Thymus (tissue), 11 donors: ENCODE data around the gene HYAL2. TPM values are rescaled to one million over a fixed set of nuclear protein-coding genes. Genes with fewer than 3 reads are reported as not detected.
A peak's percentile ranks its signal among the peaks of the same experiment; 100 is the strongest.
"Not testable (repeated sequence)": the region's sequence is repeated elsewhere in the genome, so short reads cannot be mapped to it uniquely, and the experiment has no call there.

Experiments
- DNase-seq, 9 donors: peaks; one replicate each; pipeline ENCODE4 v3.0.0-alpha.2; 2013; ENCODE audit warnings: low spot score in 9 of 9, low read depth in 6 of 9, missing footprints in 1 of 9
- H3K27ac ChIP-seq, 2 donors: one replicate each; pipeline ENCODE4 v1.5.1; 2013; ENCODE audit warnings: control low read depth in 1 of 2, low read depth in 1 of 2, low read length in 1 of 2, mild to moderate bottlenecking in 1 of 2, moderate library complexity in 1 of 2
- H3K27me3 ChIP-seq, 2 donors: one replicate each; pipeline ENCODE4 v1.5.1; 2013; ENCODE audit warnings: low read length in 1 of 2; ENCODE audit not compliant: control insufficient read depth in 2 of 2, insufficient read depth in 1 of 2
- H3K36me3 ChIP-seq, 2 donors: one replicate each; pipeline ENCODE4 v1.5.1; 2013; ENCODE audit warnings: low read length in 1 of 2, mild to moderate bottlenecking in 1 of 2, moderate library complexity in 1 of 2; ENCODE audit not compliant: control insufficient read depth in 2 of 2, insufficient read depth in 2 of 2
- H3K4me1 ChIP-seq, 2 donors: one replicate each; pipeline ENCODE4 v1.5.1; 2013; ENCODE audit warnings: low read length in 2 of 2; ENCODE audit not compliant: control insufficient read depth in 2 of 2, insufficient read depth in 2 of 2
- H3K4me3 ChIP-seq, 2 donors: one replicate each; pipeline ENCODE4 v1.5.1; 2013; ENCODE audit warnings: low read length in 2 of 2, control low read depth in 1 of 2, mild to moderate bottlenecking in 1 of 2
- H3K9me3 ChIP-seq, 2 donors: one replicate each; pipeline ENCODE4 v1.5.1; 2013; ENCODE audit warnings: low read length in 1 of 2, mild to moderate bottlenecking in 1 of 2; ENCODE audit not compliant: control insufficient read depth in 2 of 2, insufficient read depth in 1 of 2
- WGBS: extraction: QIAGEN DNeasy Blood & Tissue Kit; methylation state at CpG from one replicate; pipeline ENCODE4 v1.1.7; 2013; 5-methylcytosine and 5-hydroxymethylcytosine counted together
- polyA plus RNA-seq: library from polyadenylated mRNA; stranded (reverse); fragments of 200-250 nt; gene quantifications from one replicate; pipeline ENCODE4 v1.2.3, GENCODE V29; 2013
- total RNA-seq: library from RNA; stranded (reverse); fragments of 120-200 nt; gene quantifications from one replicate; pipeline ENCODE4 v1.2.4, GENCODE V29; 2013
- donor health status: healthy.

HYAL2 gene
- total and polyA plus RNA-seq, 2 donors = 15.2 to 32.7 TPM

- Histone ChIP-seq H3K4me3 (peak within 1 kb of the TSS; percentile 78), H3K27me3 (no peaks in the 10 kb centered on the region), H3K36me3 (peaks cover 26 to 30% of the 10 kb centered on the region in 2 donors), H3K9me3 (no peaks in the 10 kb centered on the region), H3K4me1 (peaks cover 7 to 19% of the 10 kb centered on the region in 2 donors), H3K27ac (peak within 1 kb of the TSS; percentile 64 to 72)
- peak; percentile 82 to 98 (median 94) for DNase-seq
- WGBS = 2% methylated on average over 67 of the region's 67 CpGs
Measured at GRCh38 chr3:50292159-50293078, 30.1 kb downstream of the HYAL2 start, which contains the start of gene IFRD2. TSS of gene IFRD2 (minus strand) at chr3:50292429. CDS start at chr3:50292274, 155 bp downstream.

GRCh38 chr3:50290161-50290641, 32.3 kb downstream of the HYAL2 start:
- Histone ChIP-seq H3K9me3 (no peaks in the 10 kb centered on the region), H3K27ac (no peak overlapping the region), H3K27me3 (no peaks in the 10 kb centered on the region), H3K4me3 (no peak overlapping the region), H3K4me1 (peaks cover 7 to 19% of the 10 kb centered on the region in 2 donors), H3K36me3 (peaks cover 37 to 42% of the 10 kb centered on the region in 2 donors)
- 97% methylated on average over 16 of the region's 16 CpGs for WGBS
- no peak for DNase-seq

GRCh38 chr3:50289130-50289529, 33.4 kb downstream of the HYAL2 start:
- WGBS = 98% methylated on average over 6 of the region's 6 CpGs
- no peak overlapping the region for H3K4me3 ChIP-seq
- peaks cover 37 to 42% of the 10 kb centered on the region in 2 donors for H3K36me3 ChIP-seq
- H3K27ac ChIP-seq = no peak overlapping the region
- H3K9me3 ChIP-seq = no peaks in the 10 kb centered on the region
- no peak for DNase-seq
- H3K27me3 ChIP-seq = no peaks in the 10 kb centered on the region
- H3K4me1 ChIP-seq = peaks cover 7 to 19% of the 10 kb centered on the region in 2 donors

- no peaks in the 10 kb centered on the region for H3K9me3 ChIP-seq
- peaks cover 7 to 19% of the 10 kb centered on the region in 2 donors for H3K4me1 ChIP-seq
- H3K4me3 ChIP-seq = no peak overlapping the region
- WGBS = 97% methylated on average over 23 of the region's 23 CpGs
- H3K27ac ChIP-seq = no peak overlapping the region
- H3K36me3 ChIP-seq = peaks cover 37 to 42% of the 10 kb centered on the region in 2 donors
- no peak for DNase-seq
- H3K27me3 ChIP-seq = no peaks in the 10 kb centered on the region
Measured at GRCh38 chr3:50288387-50289007, 34.0 kb downstream of the HYAL2 start.

- Histone ChIP-seq H3K27me3 (no peaks in the 10 kb centered on the region), H3K9me3 (no peaks in the 10 kb centered on the region), H3K4me1 (peaks cover 7 to 11% of the 10 kb centered on the region in 2 donors), H3K4me3 (no peak overlapping the region), H3K36me3 (peaks cover 37 to 42% of the 10 kb centered on the region in 2 donors), H3K27ac (no peak overlapping the region)
- WGBS = 100% methylated on average over 1 of the region's 1 CpG
- no peak for DNase-seq
Measured at GRCh38 chr3:50287262-50287661, 35.3 kb downstream of the HYAL2 start.

- Histone ChIP-seq H3K4me1 (peaks cover 4 to 7% of the 10 kb centered on the region in 2 donors), H3K36me3 (peaks cover 37 to 42% of the 10 kb centered on the region in 2 donors), H3K27ac (no peak overlapping the region), H3K4me3 (no peak overlapping the region), H3K27me3 (no peaks in the 10 kb centered on the region), H3K9me3 (no peaks in the 10 kb centered on the region)
- WGBS = 96% methylated on average over 28 of the region's 28 CpGs
- DNase-seq = no peak
Measured at GRCh38 chr3:50286322-50287227, 36.0 kb downstream of the HYAL2 start.

GRCh38 chr3:50284121-50284520, 38.4 kb downstream of the HYAL2 start:
- H3K9me3 ChIP-seq, DNase-seq, H3K27ac ChIP-seq, H3K4me1 ChIP-seq, H3K4me3 ChIP-seq, H3K27me3 ChIP-seq: not testable (repeated sequence)
- peaks cover 28 to 29% of the 10 kb centered on the region in 2 donors for H3K36me3 ChIP-seq
- 97% methylated on average over 6 of the region's 6 CpGs for WGBS

GRCh38 chr3:50279255-50280016, 43.1 kb downstream of the HYAL2 start:
- Histone ChIP-seq H3K27me3 (peaks cover 34 to 52% of the 10 kb centered on the region in 2 donors), H3K36me3 (no peaks in the 10 kb centered on the region), H3K9me3 (peaks cover 0 to 14% of the 10 kb centered on the region in 2 donors), H3K4me1 (peaks cover 0 to 12% of the 10 kb centered on the region in 2 donors), H3K4me3 (no peak overlapping the region), H3K27ac (no peak overlapping the region)
- WGBS = 95% methylated on average over 8 of the region's 8 CpGs
- DNase-seq = no peak
